Gastrocnemius medialis (tissue), 4 donors: ENCODE results near the gene CRYGA. TPM values are rescaled to one million over a fixed set of nuclear protein-coding genes. Genes with fewer than 3 reads are reported as not detected.
"Not testable (repeated sequence)": the region's sequence is repeated elsewhere in the genome, so short reads cannot be mapped to it uniquely, and the experiment has no call there.

Experiments
- ATAC-seq, 2 donors: fragments of 150-250 bp; one replicate each; pipeline ENCODE4 v1.9.1; 2016
- DNase-seq, 2 donors: peaks; one replicate each; pipeline ENCODE4 v3.0.0-alpha.2; 2019
- H3K27ac ChIP-seq, 4 donors: fragments of 200-600 bp; sonication (generic); 1 replicate in 1 of 4; 2 replicates in 3 of 4; pipeline ENCODE4 v1.5.1; 2016 to 2018; ENCODE audit warnings: mild to moderate bottlenecking in 2 of 4, moderate library complexity in 1 of 4
- H3K27me3 ChIP-seq, 3 donors: fragments of 200-600 bp; sonication (generic) in 2 of 3; 1 replicate in 1 of 3; 2 replicates in 2 of 3; pipeline versions ENCODE4 v1.5.1 to v1.6.0; 2016 to 2019; ENCODE audit warnings: mild to moderate bottlenecking in 1 of 3, moderate library complexity in 1 of 3
- H3K36me3 ChIP-seq, 2 donors: fragments of 200-600 bp; sonication (generic) in 1 of 2; one replicate each; pipeline ENCODE4 v1.5.1; 2017 to 2018
- H3K4me1 ChIP-seq, 2 donors: fragments of 200-600 bp; sonication (generic) in 1 of 2; one replicate each; pipeline ENCODE4 v1.5.1; 2016 to 2017; ENCODE audit warnings: mild to moderate bottlenecking in 2 of 2
- H3K4me3 ChIP-seq, 4 donors: fragments of 200-600 bp; sonication (generic) in 3 of 4; 1 replicate in 1 of 4; 2 replicates in 3 of 4; pipeline ENCODE4 v1.5.1; 2016 to 2019; ENCODE audit warnings: mild to moderate bottlenecking in 2 of 4
- H3K9me3 ChIP-seq, 3 donors: fragments of 200-600 bp; sonication (generic) in 2 of 3; 1 replicate in 1 of 3; 2 replicates in 2 of 3; pipeline ENCODE4 v1.5.1; 2016 to 2019
- POLR2A ChIP-seq, 2 donors: fragments of 450-650 bp; IDR thresholded peaks; one replicate each; pipeline ENCODE4 v1.6.1; 2017; ENCODE audit warnings: antibody characterized with exemption in 2 of 2, mild to moderate bottlenecking in 2 of 2, moderate library complexity in 2 of 2
- in situ Hi-C, 4 donors: fragments of 200-750 bp; cut with MboI; loops; one replicate each; pipeline versions ENCODE4 v1.15.0 to v1.8.0; 2017; ENCODE audit warnings: low sequenced_read_pairs in 4 of 4
- intact Hi-C: fragments of 100-400 bp; cut with DNase I; formaldehyde crosslinking; loops from one replicate; pipeline ENCODE4 v1.15.1; 2023; ENCODE audit warnings: low total_unique reads
- total RNA-seq, 4 donors: library from RNA; depleted of rRNA; stranded (reverse); fragments of >200 nt; gene quantifications; one replicate each; pipeline versions ENCODE4 v1.1.0 to v1.2.3, GENCODE V29; 2016
- TF ChIP-seq, protein P1 (sequence below), 5 experiments: fragments of 450-650 bp in 3 of 5; fragments of 200-600 bp in 2 of 5; sonication (generic) in 2 of 5; IDR thresholded peaks in 4 of 5; conservative IDR thresholded peaks in 1 of 5; 1 replicate in 4 of 5; 2 replicates in 1 of 5; pipeline ENCODE4 v1.5.1; 2016 to 2019; ENCODE audit warnings: antibody characterized with exemption in 5 of 5, mild to moderate bottlenecking in 3 of 5, moderate library complexity in 3 of 5

Gene CRYGA
- total RNA-seq, 4 donors from 2014 or later: not detected

DNA sequence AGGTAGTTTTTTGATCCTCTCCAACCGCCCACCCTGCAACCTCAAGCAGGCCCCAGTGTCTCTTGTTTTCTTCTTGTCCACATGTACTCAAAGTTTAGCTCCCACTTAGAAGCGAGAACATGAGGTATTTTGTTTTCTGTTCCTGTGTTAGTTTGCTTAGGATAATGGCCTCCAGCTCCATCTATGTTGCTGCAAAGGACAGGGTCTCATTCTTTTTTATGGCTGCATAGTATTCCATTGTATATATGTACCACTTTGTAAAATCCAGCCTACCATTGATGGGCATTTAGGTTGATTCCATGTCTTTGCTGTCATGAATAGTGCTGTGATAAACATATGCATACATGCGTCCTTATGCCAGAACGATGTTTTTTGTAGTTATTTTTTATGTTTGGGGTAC, 36.3 kb downstream of the CRYGA start:
- no peak for ATAC-seq
- Histone ChIP-seq H3K27me3 (peaks cover 0 to 21% (median 5%) of the 10 kb centered on the region in 3 donors), H3K4me1 (no peaks in the 10 kb centered on the region), H3K4me3 (no peak overlapping the region), H3K9me3 (no peaks in the 10 kb centered on the region), H3K36me3 (no peaks in the 10 kb centered on the region), H3K27ac (no peak overlapping the region)
- intact Hi-C loops (no loop called here), in situ Hi-C loops (no loop called here)
- TF ChIP-seq, protein P1, sequence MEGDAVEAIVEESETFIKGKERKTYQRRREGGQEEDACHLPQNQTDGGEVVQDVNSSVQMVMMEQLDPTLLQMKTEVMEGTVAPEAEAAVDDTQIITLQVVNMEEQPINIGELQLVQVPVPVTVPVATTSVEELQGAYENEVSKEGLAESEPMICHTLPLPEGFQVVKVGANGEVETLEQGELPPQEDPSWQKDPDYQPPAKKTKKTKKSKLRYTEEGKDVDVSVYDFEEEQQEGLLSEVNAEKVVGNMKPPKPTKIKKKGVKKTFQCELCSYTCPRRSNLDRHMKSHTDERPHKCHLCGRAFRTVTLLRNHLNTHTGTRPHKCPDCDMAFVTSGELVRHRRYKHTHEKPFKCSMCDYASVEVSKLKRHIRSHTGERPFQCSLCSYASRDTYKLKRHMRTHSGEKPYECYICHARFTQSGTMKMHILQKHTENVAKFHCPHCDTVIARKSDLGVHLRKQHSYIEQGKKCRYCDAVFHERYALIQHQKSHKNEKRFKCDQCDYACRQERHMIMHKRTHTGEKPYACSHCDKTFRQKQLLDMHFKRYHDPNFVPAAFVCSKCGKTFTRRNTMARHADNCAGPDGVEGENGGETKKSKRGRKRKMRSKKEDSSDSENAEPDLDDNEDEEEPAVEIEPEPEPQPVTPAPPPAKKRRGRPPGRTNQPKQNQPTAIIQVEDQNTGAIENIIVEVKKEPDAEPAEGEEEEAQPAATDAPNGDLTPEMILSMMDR (IDR thresholded peaks at IDR 0.05 in 4 of 5, conservative IDR thresholded peaks at IDR 0.05 in 1 of 5): no peak
- no peak for TF ChIP-seq POLR2A (IDR thresholded peaks at IDR 0.05)
- DNase-seq: no peak

DNA sequence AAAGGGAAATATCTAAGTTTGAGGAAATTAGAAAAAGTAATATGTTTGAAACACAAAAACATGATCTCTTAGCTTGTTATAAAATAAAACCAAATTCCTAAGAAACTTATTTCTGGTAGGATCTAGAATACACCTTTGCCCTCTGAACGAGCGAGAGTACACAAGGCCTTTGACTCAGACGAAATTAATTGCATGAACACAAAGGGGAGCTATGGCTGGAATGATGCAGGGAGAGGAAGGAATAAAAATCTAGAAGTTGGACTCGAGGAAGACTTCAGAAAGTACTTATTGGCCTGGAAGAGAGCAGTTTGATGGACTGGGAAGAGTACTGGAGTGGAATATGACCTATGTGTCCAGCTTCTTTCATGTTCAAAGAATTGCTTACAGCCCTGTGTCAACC, 38.1 kb downstream of the CRYGA start:
- no peaks in the 10 kb centered on the region for H3K36me3 ChIP-seq
- H3K27me3 ChIP-seq: peaks cover 0 to 21% (median 5%) of the 10 kb centered on the region in 3 donors
- H3K4me3 ChIP-seq: no peak overlapping the region
- H3K9me3 ChIP-seq: no peaks in the 10 kb centered on the region
- in situ Hi-C loops (no loop called here), intact Hi-C loops (no loop called here)
- TF ChIP-seq POLR2A (IDR thresholded peaks at IDR 0.05): no peak
- TF ChIP-seq, protein P1 (IDR thresholded peaks at IDR 0.05 in 4 of 5, conservative IDR thresholded peaks at IDR 0.05 in 1 of 5): no peak
- ATAC-seq (no peak), DNase-seq (no peak)
- H3K4me1 ChIP-seq: no peaks in the 10 kb centered on the region
- H3K27ac ChIP-seq: no peak overlapping the region

DNA sequence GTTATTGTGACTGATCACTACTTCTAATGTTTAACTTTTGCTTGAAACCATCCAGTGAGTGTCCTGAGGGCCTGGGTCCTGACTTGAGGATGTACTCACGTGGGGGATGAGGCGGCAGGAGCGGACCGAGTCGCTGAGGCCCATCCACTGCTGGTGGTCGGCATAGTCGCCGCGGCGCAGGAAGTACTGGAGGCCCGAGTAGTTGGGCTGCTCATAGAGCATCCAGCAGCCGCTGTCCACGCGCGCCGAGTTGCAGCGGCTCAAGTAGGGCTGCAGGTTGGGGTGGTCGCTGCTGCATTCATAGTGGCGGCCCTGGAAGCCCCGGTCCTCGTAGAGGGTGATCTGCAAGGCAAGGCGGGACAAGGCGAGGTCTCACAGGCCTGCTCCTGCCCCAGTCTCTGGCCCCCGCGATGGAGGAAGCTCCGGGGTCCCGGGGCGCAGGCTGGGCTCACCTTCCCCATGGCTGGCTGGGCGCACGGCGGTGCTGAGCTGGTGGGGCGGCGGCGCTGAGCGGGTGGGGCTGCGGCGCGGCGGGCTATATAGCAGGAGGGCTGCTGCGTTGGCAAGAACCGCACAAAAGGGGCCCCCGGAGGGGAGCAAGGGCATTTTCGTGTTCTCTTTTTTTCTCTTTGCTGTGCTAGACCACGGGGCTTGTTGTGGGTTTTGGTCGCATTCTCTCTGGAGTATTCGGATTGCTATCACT, 39.2 kb downstream of the CRYGA start, which contains the start of gene CRYGD:
TSS of gene CRYGD (minus strand) at position 512 of the 703 bp plus-strand sequence. CDS start at position 461, 51 bp downstream.
- H3K27me3 ChIP-seq: peaks cover 0 to 21% (median 5%) of the 10 kb centered on the region in 3 donors
- not testable (repeated sequence) for ATAC-seq

DNA sequence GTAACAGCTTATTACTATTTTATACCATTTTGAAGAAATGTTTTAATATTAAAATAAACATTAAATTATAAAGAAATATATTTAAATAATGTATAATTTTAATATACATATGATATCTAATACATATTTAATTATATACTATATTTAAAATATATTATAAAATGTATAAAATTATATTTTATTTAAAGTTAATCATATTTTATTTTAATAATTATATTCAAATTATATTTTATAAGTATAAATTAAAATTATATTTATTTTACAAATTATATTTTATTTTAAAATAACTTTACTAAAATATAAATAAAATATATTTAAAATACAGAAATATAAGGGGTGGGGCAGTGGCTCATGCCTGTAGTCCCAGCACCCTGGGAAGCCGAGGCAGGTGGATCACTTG, 41.1 kb downstream of the CRYGA start:
- no peak for DNase-seq
- H3K36me3 ChIP-seq: no peaks in the 10 kb centered on the region
- H3K27me3 ChIP-seq: peaks cover 0 to 20% (median 5%) of the 10 kb centered on the region in 3 donors
- intact Hi-C loops (no loop called here), in situ Hi-C loops (no loop called here)
- no peaks in the 10 kb centered on the region for H3K9me3 ChIP-seq
- H3K4me1 ChIP-seq: no peaks in the 10 kb centered on the region
- no peak overlapping the region for H3K27ac ChIP-seq
- TF ChIP-seq POLR2A (IDR thresholded peaks at IDR 0.05): no peak
- TF ChIP-seq, protein P1 (IDR thresholded peaks at IDR 0.05 in 4 of 5, conservative IDR thresholded peaks at IDR 0.05 in 1 of 5): no peak
- no peak overlapping the region for H3K4me3 ChIP-seq
- ATAC-seq: no peak

More for the DNA sequence above, 39.2 kb downstream of the CRYGA start, which contains the start of gene CRYGD:
- in situ Hi-C loops, H3K4me1 ChIP-seq, H3K36me3 ChIP-seq, DNase-seq, H3K9me3 ChIP-seq, H3K27ac ChIP-seq, intact Hi-C loops: not testable (repeated sequence)
- H3K4me3 ChIP-seq: peak within 1 kb of the TSS in 1 of 4 donors; percentile 31

DNA sequence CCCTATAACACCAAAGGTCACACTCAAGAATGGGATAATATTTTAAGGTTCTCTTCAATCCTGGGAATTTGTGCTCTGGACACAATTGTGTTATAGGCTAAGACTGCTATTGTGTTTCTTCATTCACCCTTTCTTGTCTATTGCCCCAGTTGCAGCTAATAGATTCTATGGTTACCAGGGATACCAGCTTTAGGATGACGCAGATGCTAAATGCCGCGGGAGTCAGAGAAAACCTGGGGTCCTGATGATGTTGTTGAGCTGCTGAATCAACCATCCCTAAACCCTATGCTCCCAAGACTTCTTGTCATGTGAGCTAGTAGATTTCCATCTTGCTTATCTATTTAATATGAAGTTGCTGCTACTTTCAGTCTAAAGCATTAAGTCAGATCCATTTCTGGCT, 44.5 kb downstream of the CRYGA start:
- no peak overlapping the region for H3K27ac ChIP-seq
- DNase-seq (no peak), ATAC-seq (no peak)
- in situ Hi-C loops: no loop called here
- peaks cover 0 to 9% (median 0%) of the 10 kb centered on the region in 3 donors for H3K27me3 ChIP-seq
- TF ChIP-seq POLR2A (IDR thresholded peaks at IDR 0.05): no peak
- TF ChIP-seq, protein P1 (IDR thresholded peaks at IDR 0.05 in 4 of 5, conservative IDR thresholded peaks at IDR 0.05 in 1 of 5): no peak
- no peaks in the 10 kb centered on the region for H3K9me3 ChIP-seq
- no peaks in the 10 kb centered on the region for H3K4me1 ChIP-seq
- intact Hi-C loops: no loop called here
- H3K4me3 ChIP-seq: no peak overlapping the region
- no peaks in the 10 kb centered on the region for H3K36me3 ChIP-seq

DNA sequence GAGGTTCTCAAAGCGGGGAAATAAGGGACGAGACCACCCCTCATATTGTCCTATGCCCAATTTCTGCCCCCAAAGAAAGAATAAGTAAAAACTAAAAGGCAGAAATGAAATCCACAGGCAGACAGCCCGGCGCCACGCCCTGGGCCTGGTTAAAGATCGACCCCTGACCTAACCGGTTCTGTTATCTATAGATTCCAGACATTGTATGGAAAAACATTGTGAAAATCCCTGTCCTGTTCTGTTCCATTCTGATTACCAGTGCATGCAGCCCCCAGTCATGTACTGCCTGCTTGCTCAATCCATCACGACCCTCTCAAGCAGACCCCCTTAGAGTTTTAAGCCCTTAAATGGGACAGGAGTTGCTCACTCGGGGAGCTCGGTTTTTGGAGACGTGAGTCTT, 46.0 kb downstream of the CRYGA start:
- DNase-seq, intact Hi-C loops, H3K4me3 ChIP-seq, H3K4me1 ChIP-seq, H3K27ac ChIP-seq, H3K9me3 ChIP-seq, H3K36me3 ChIP-seq, ATAC-seq, in situ Hi-C loops: not testable (repeated sequence)
- peaks cover 0 to 12% (median 7%) of the 10 kb centered on the region in 3 donors for H3K27me3 ChIP-seq
